AG09309 (cell line): Measurements from ENCODE around the gene GLT1D1.
"Not testable (repeated sequence)": the region's sequence is repeated elsewhere in the genome, so short reads cannot be mapped to it uniquely, and the experiment has no call there.

Experiments
- DNase-seq: peaks from one replicate; pipeline ENCODE4 v3.0.0-alpha.2; 2010; ENCODE audit warnings: low read depth
- H3K4me3 ChIP-seq: 2 replicates; pipeline ENCODE4 v1.5.1; 2011; ENCODE audit warnings: mild to moderate bottlenecking, low read depth, low read length, moderate library complexity; ENCODE audit not compliant: control insufficient read depth
- TF ChIP-seq, protein P1 (sequence below): IDR thresholded peaks from 2 replicates; pipeline ENCODE4 v1.5.1; 2011; ENCODE audit warnings: mild to moderate bottlenecking, low read depth, low read length, inconsistent platforms; ENCODE audit not compliant: insufficient read depth, control insufficient read depth; ENCODE audit errors: missing control alignments

Gene GLT1D1

DNA sequence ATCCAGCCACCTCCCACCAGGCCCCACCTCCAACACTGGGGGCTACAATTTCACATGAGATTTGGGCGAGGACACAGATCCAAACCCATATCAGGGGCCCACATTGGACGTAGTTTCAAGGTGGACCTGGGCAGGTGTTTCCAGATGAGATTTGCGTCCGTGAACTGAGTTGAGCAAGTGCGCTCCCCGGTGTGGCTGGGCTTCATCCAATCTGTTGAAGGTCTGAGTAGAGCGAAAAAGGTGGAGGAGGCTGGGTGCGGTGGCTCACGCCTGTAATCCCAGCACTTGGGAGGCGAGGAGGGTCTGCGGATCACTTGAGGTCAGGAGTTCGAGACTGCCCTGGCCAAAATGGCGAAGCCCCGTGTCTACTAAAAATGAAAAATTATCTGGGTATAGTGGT, 4.9 kb upstream of the GLT1D1 start:
- DNase-seq, result no peak
- TF ChIP-seq, protein P1, sequence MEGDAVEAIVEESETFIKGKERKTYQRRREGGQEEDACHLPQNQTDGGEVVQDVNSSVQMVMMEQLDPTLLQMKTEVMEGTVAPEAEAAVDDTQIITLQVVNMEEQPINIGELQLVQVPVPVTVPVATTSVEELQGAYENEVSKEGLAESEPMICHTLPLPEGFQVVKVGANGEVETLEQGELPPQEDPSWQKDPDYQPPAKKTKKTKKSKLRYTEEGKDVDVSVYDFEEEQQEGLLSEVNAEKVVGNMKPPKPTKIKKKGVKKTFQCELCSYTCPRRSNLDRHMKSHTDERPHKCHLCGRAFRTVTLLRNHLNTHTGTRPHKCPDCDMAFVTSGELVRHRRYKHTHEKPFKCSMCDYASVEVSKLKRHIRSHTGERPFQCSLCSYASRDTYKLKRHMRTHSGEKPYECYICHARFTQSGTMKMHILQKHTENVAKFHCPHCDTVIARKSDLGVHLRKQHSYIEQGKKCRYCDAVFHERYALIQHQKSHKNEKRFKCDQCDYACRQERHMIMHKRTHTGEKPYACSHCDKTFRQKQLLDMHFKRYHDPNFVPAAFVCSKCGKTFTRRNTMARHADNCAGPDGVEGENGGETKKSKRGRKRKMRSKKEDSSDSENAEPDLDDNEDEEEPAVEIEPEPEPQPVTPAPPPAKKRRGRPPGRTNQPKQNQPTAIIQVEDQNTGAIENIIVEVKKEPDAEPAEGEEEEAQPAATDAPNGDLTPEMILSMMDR, result no peak

GRCh38 chr12:128849806-128850205, 3.5 kb upstream of the GLT1D1 start:
- DNase-seq, H3K4me3 ChIP-seq: not testable (repeated sequence)

More for the DNA sequence above, 4.9 kb upstream of the GLT1D1 start:
- no peak overlapping the region for H3K4me3 ChIP-seq

DNA sequence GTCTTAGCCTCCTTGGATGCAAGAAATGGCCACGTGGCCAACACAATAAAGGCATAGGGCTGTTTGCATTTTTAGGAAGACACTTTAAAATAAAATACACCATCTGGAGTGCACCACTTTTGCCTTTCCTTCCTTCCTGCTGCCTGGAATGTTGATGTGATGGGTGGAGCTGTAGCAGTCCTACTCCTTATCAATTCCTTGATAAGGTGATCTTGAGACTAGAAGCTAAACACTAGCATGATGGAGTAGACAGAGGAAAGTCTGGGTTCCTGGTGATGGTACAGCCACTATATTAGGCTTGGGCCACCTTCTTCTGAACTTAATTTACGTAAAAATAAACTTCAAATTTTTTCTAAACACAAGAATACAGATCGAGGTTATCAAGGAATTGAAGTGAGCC, 2.9 kb upstream of the GLT1D1 start:
- H3K4me3 ChIP-seq, result no peak overlapping the region
- TF ChIP-seq, protein P1, result no peak

GRCh38 chr12:128851429-128851828, 1.8 kb upstream of the GLT1D1 start:
- not testable (repeated sequence) for H3K4me3 ChIP-seq, DNase-seq

More for the DNA sequence above, 2.9 kb upstream of the GLT1D1 start:
- no peak for DNase-seq

GRCh38 chr12:128852026-128852698, 1.1 kb upstream of the GLT1D1 start:
- DNase-seq, result no peak
- H3K4me3 ChIP-seq, result no peak overlapping the region
- TF ChIP-seq, protein P1, result no peak

GRCh38 chr12:128853600-128854197, 421 bp downstream of the GLT1D1 start:
- no peak overlapping the region for H3K4me3 ChIP-seq
- DNase-seq, result no peak
- TF ChIP-seq, protein P1, result no peak

- TF ChIP-seq, protein P1, result no peak
- H3K4me3 ChIP-seq, result no peak overlapping the region
- DNase-seq, result no peak
Observed at GRCh38 chr12:128856035-128856790, 2.9 kb downstream of the GLT1D1 start.

DNA sequence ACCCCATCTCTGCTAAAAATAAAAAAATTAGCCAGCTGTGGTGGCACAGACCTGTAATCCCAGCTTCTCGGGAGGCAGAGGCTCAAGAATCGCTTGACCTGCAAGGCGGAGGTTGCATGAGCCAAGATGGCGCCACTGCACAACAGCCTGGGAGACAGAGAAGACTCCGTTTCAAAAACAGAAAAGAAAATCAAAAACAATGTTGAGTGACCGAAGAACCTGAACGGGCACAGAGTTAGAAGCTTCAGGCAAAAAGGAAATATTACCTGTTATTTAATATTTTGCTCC, 3.5 kb downstream of the GLT1D1 start:
- H3K4me3 ChIP-seq, result no peak overlapping the region
- no peak for DNase-seq
- TF ChIP-seq, protein P1, result no peak
